Right cardiac atrium (tissue), 5 donors: ENCODE measurements around the gene MPHOSPH10. TPM values are rescaled to one million over a fixed set of nuclear protein-coding genes. Genes with fewer than 3 reads are reported as not detected.
"Not testable (repeated sequence)": the region's sequence is repeated elsewhere in the genome, so short reads cannot be mapped to it uniquely, and the experiment has no call there.

ENCODE experiments used
- ATAC-seq, 2 donors: fragments of 200-7000 bp; cut with Tn5 transposase; one replicate each; pipeline versions ENCODE4 v1.8.0 to v1.9.1; 2020; ENCODE audit warnings: moderate library complexity in 2 of 2, mild to moderate bottlenecking in 1 of 2
- DNase-seq, 3 donors: peaks; one replicate each; pipeline ENCODE4 v3.0.0-alpha.2; 2020
- H3K27ac ChIP-seq: one replicate; pipeline ENCODE4 v1.5.1; 2013; ENCODE audit warnings: mild to moderate bottlenecking, low read length, control low read depth, moderate library complexity
- H3K27me3 ChIP-seq: one replicate; pipeline ENCODE4 v1.6.1; 2013; ENCODE audit not compliant: control insufficient read depth, insufficient read depth
- H3K4me1 ChIP-seq: one replicate; pipeline ENCODE4 v1.6.1; 2013; ENCODE audit warnings: low read length; ENCODE audit not compliant: control insufficient read depth, insufficient read depth
- H3K4me3 ChIP-seq: one replicate; pipeline ENCODE4 v1.5.1; 2013; ENCODE audit warnings: low read length, control low read depth
- H3K9me3 ChIP-seq: one replicate; pipeline ENCODE4 v1.6.1; 2013; ENCODE audit warnings: low read length; ENCODE audit not compliant: control insufficient read depth
- WGBS: extraction: QIAGEN DNeasy Blood & Tissue Kit; methylation state at CpG from one replicate; pipeline ENCODE4 v1.1.7; 2013; 5-methylcytosine and 5-hydroxymethylcytosine counted together
- intact Hi-C, 4 donors: fragments of 100-400 bp; cut with DNase I; formaldehyde crosslinking; loops; one replicate each; pipeline versions ENCODE4 v1.11.0 to v1.14.0; 2022 to 2023
- polyA plus RNA-seq: library from polyadenylated mRNA; stranded (reverse); fragments of 200-250 nt; gene quantifications from one replicate; pipeline ENCODE4 v1.2.3, GENCODE V29; 2013
- total RNA-seq, 4 donors: library from RNA; stranded (reverse); fragmentation: NEBNext Ultra II Directional; extraction: Animal tissue kit (Norgen Biotek cat#: 25700); gene quantifications; one replicate each; pipeline ENCODE4 v1.2.1, GENCODE V29; 2021
- donor health status: healthy with polysubstance abuse.
- donor health status: DM: no; HTN: yes; CAD: no.
- donor health status: DM: no; HTN: no; CAD: no.
- donor health status: DM: no; HTN: yes; CAD: no; lungs with severe emphysema.
- donor health status: DM: yes; HTN: yes; CAD: no.

Gene MPHOSPH10
- total and polyA plus RNA-seq, 5 donors: 19.1 to 23.4 (median 22.1) TPM

- ATAC-seq: no peak
- H3K27me3 ChIP-seq: no peaks in the 10 kb centered on the region
- peaks cover 1% of the 10 kb centered on the region for H3K4me1 ChIP-seq
- 75% methylated on average over 3 of the region's 3 CpGs for WGBS
- no peak overlapping the region for H3K27ac ChIP-seq
- DNase-seq: no peak
- intact Hi-C loops: no loop called here
- H3K9me3 ChIP-seq: no peaks in the 10 kb centered on the region
- H3K4me3 ChIP-seq: no peak overlapping the region
These were observed 3.5 kb upstream of the MPHOSPH10 start for GRCh38 chr2:71126957-71127356.

DNA sequence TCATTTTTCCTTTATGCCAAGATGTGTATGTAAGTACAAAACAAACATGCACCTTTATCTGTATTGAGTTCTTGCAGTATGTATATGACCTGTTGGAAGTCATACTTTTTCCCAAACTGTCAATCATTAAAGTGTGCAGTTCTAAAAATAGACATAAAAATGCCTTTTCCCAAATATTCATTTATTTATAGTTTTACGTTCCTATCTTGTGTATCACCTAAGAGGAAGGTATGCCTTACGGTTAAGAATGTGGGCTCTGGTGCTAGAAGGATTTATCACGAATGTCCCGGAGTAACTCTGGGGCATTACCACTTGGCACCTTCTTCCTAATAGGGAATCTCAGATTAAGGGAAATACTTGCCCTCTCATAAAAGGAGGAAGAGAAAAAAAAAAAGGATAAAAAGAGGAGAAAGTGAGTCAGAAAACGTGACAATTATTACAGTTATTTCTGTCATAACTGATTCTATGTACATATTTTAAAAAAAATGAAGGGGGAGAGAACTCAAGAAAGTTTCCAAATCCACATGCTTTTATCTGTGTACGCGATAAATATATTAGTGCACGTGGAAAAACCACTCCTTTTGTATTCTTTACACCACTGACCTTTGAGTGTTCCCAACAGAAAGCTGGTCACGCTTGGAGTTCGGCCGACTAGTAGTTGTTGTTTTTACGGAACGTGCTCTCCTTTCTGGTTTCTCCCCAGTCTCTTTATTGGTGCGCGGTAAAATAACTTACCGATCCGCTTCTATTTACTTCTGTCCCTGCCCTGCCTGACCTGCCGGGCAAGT is 1.1 kb upstream of the MPHOSPH10 start:
- peak overlapping the region; percentile 69 for H3K4me3 ChIP-seq
- intact Hi-C loops: no loop called here
- H3K9me3 ChIP-seq: no peaks in the 10 kb centered on the region
- H3K4me1 ChIP-seq: peaks cover 1% of the 10 kb centered on the region
- WGBS: 1% methylated on average over 18 of the region's 18 CpGs
- peak in 1 of 2 donors; percentile 29 for ATAC-seq
- peak overlapping the region; percentile 97 for H3K27ac ChIP-seq
- no peaks in the 10 kb centered on the region for H3K27me3 ChIP-seq
- no peak for DNase-seq

- Histone ChIP-seq H3K9me3 (no peaks in the 10 kb centered on the region), H3K27ac (peak overlapping the region; percentile 97), H3K4me1 (peaks cover 1% of the 10 kb centered on the region), H3K4me3 (peak overlapping the region; percentile 69), H3K27me3 (no peaks in the 10 kb centered on the region)
- DNase-seq (no peak), ATAC-seq (peak; percentile 74 to 80)
- intact Hi-C loops: no loop called here
- WGBS: under 1% methylated on average over 17 of the region's 17 CpGs
These were observed 607 bp upstream of the MPHOSPH10 start for GRCh38 chr2:71129902-71130151.

GRCh38 chr2:71130905-71131244 is 441 bp downstream of the MPHOSPH10 start:
- Histone ChIP-seq H3K4me1 (peaks cover 1% of the 10 kb centered on the region), H3K9me3 (no peaks in the 10 kb centered on the region), H3K4me3 (peak overlapping the region; percentile 69), H3K27me3 (no peaks in the 10 kb centered on the region), H3K27ac (no peak overlapping the region)
- ATAC-seq: peak in 1 of 2 donors; percentile 9
- intact Hi-C loops: no loop called here
- DNase-seq: no peak
- 2% methylated on average over 4 of the region's 4 CpGs for WGBS

- H3K9me3 ChIP-seq, H3K27ac ChIP-seq, H3K4me1 ChIP-seq, DNase-seq, H3K27me3 ChIP-seq, intact Hi-C loops, ATAC-seq: not testable (repeated sequence)
- 55% methylated on average over 7 of the region's 7 CpGs for WGBS
- H3K4me3 ChIP-seq: peak overlapping the region; percentile 69
These were observed 1.1 kb downstream of the MPHOSPH10 start for GRCh38 chr2:71131387-71132166.

- ATAC-seq: no peak
- Histone ChIP-seq H3K27me3 (no peaks in the 10 kb centered on the region), H3K4me1 (no peaks in the 10 kb centered on the region), H3K9me3 (no peaks in the 10 kb centered on the region), H3K27ac (no peak overlapping the region), H3K4me3 (no peak overlapping the region)
- intact Hi-C loops: no loop called here
- no peak for DNase-seq
These were observed 3.2 kb downstream of the MPHOSPH10 start for GRCh38 chr2:71133603-71134002.

- WGBS: 94% methylated on average over 3 of the region's 3 CpGs
- no peaks in the 10 kb centered on the region for H3K27me3 ChIP-seq
- ATAC-seq: no peak
- no peak for DNase-seq
- H3K9me3 ChIP-seq: no peaks in the 10 kb centered on the region
- no peaks in the 10 kb centered on the region for H3K4me1 ChIP-seq
- intact Hi-C loops: no loop called here
- no peak overlapping the region for H3K27ac ChIP-seq
- H3K4me3 ChIP-seq: no peak overlapping the region
These were observed 5.7 kb downstream of the MPHOSPH10 start for GRCh38 chr2:71136174-71136573.

GRCh38 chr2:71143782-71144181 is 13.3 kb downstream of the MPHOSPH10 start:
- H3K4me1 ChIP-seq: no peaks in the 10 kb centered on the region
- ATAC-seq: peak in 1 of 2 donors; percentile 29
- intact Hi-C loops: no loop called here
- H3K27ac ChIP-seq: no peak overlapping the region
- no peak for DNase-seq
- H3K4me3 ChIP-seq: no peak overlapping the region
- no peaks in the 10 kb centered on the region for H3K9me3 ChIP-seq
- WGBS: 62% methylated on average over 3 of the region's 3 CpGs
- H3K27me3 ChIP-seq: no peaks in the 10 kb centered on the region

- 57% methylated on average over 2 of the region's 2 CpGs for WGBS
- H3K27ac ChIP-seq: no peak overlapping the region
- H3K4me1 ChIP-seq: no peaks in the 10 kb centered on the region
- DNase-seq (no peak), ATAC-seq (no peak)
- H3K4me3 ChIP-seq: no peak overlapping the region
- no peaks in the 10 kb centered on the region for H3K27me3 ChIP-seq
- intact Hi-C loops: no loop called here
- no peaks in the 10 kb centered on the region for H3K9me3 ChIP-seq
These were observed 18.2 kb downstream of the MPHOSPH10 start for GRCh38 chr2:71148506-71149063.

DNA sequence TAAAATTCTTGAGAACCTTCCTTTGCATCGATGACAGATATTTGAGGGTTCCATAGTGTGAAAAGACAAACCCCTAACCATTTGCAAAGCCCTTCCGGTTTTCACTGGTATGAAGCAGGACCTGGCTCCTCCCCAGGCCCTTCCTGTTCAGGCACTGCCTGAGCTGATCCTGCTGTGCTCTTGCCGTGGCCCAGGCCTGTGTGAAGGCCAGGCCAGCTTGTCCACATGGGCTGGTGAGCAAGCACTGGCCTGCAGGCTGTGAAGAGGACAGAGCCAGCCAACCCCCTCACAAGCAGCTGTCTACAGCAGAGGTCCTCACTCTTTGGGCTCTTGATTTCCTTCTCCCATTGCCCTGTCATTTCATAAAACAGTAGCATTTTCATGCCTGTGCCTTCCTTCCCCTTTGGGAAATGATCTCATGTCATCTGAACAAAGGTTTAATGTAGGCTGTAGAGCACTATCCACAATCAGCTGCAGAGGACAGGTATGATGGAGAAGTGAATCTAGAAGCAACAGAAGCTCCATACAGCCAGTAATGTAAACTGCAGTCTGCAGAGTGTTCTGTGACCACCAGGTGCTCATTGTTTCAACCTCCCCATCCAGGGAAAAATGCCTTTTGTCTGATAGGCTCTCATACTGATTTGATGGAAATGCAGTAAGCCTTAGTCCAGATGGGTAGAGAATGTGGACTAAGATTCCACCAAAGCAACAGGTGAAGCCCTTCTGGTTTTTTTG is 19.8 kb downstream of the MPHOSPH10 start:
- Histone ChIP-seq H3K27ac (no peak overlapping the region), H3K4me3 (no peak overlapping the region), H3K27me3 (no peaks in the 10 kb centered on the region), H3K9me3 (no peaks in the 10 kb centered on the region), H3K4me1 (no peaks in the 10 kb centered on the region)
- ATAC-seq (peak; percentile 15 to 28), DNase-seq (peak in 1 of 3 donors; percentile 49)
- 43% methylated on average over 3 of the region's 3 CpGs for WGBS
- intact Hi-C loops: no loop called here

DNA sequence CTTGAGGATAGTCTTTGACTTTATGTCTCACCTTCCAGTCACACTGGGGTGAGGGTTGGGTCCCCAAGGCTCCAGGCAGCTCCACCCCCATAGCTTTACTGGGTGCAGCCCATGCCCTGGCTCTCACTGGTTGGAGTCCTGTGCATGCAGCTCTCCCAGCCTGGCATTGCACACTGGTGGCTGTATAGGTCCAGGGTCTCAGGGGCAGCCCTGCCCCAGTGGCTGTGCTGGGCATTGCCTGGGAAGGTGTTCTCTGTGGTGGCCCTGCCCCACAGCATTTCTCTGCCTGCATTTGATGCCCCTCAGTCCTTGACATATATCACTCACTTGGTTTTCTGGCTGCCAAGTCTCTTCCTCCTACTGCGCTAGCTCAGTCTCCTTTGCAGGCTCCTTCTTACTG is 21.2 kb downstream of the MPHOSPH10 start:
- Histone ChIP-seq H3K27me3 (no peaks in the 10 kb centered on the region), H3K27ac (no peak overlapping the region), H3K9me3 (no peaks in the 10 kb centered on the region), H3K4me3 (no peak overlapping the region), H3K4me1 (no peaks in the 10 kb centered on the region)
- ATAC-seq (no peak), DNase-seq (no peak)
- 98% methylated on average over 1 of the region's 1 CpG for WGBS
- intact Hi-C loops: no loop called here
